GM18858 (cell line): ENCODE results near the gene NAA16.
"Not testable (repeated sequence)": the region's sequence is repeated elsewhere in the genome, so short reads cannot be mapped to it uniquely, and the experiment has no call there.

Experiments
- ATAC-seq: cut with Tn5 transposase; IDR thresholded peaks from one replicate; pipeline ENCODE4 v1.9.1; 2021; ENCODE audit not compliant: unreplicated experiment

NAA16 gene

DNA sequence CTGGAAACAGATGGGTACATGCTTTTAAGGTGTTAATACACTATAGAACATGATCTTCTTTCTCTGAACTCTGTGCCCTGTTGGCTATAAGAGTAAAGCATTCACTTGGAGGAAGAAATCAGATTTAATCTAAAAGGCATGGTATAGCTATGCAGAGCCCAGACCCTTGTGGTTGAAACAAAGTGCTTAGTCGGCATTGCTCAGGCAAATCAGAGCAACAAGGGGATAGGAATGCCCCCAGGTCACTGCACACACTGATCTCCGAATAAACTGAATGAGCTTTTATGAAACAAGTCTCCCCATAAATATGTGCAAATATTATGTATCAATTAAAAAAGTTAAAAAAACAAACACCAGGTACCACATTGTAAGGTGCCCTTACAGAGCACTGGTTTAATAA is 94.3 kb downstream of the NAA16 start:
- no peak for ATAC-seq

DNA sequence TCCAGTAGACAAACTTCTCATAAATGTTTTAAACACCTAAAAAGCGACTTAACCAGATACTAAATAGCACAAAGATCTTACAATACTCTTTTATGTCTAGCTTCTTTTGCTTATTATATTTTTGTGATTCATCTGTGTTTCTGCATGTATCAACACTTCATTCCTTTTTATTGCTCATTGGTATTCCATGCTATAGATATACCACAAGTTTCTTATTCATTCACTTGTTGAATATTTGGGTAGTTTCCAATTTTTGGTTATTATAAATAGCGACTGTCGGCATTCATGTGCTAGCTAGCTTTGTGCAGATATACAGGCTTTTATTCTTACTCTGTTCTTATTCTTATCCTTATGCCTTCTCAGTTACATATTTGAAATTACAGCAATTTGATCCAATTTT is 96.3 kb downstream of the NAA16 start:
- no peak for ATAC-seq

DNA sequence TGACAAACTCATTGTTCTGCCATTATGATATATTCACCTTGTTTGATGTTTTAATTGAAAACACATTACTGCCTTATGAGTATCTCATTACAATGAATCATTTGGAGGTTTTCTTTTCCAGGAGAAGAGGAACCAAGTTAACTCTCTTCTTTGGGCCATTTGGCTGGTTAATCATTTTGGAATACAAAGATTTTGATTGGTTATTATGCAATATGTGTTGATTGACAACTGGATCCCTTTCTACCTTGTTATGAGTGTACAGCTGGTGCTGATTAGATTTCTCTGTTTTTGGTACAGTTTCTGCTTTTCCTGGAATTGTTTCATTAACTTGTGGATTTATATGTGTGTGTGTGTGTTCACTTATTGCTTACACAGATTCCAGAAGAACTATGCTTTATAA is 97.1 kb downstream of the NAA16 start:
- no peak for ATAC-seq

DNA sequence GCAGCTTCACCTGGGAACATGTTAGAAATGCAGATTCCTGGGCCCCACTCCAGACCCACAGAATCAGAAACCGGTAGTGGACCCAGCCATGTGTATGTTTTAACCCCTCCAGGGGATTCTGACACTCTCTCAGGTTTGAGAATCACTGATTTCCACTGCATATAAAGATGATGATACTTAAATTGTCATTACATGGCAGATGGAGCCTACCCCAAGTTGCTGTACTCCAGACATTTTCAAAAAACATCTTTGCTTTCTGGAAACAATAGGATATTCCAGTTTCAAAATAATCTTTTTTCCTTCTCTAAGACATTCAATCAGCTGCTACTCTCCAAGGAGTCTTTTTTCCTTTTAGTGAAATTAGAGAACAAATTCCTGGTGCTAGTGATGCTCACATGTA is 97.7 kb downstream of the NAA16 start:
- no peak for ATAC-seq

DNA sequence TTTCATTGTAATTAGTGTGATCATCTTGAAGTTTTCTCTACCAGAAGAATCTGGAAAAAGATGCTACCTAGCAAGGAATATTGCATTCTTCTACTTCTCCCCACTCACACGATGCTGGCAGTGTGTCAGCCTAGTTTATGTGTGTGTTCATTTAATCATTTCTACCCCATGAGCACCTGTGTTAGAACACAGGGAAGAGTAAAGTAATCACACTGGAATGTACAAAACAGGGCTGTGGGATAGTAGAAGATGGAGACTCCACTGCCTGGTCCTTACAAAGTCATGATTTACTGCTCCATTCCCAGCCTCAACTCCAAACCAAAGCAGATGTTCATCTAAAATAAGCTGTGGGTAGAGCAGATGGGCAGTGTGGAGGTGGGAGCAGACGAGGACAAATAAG is 98.5 kb downstream of the NAA16 start:
- no peak for ATAC-seq

DNA sequence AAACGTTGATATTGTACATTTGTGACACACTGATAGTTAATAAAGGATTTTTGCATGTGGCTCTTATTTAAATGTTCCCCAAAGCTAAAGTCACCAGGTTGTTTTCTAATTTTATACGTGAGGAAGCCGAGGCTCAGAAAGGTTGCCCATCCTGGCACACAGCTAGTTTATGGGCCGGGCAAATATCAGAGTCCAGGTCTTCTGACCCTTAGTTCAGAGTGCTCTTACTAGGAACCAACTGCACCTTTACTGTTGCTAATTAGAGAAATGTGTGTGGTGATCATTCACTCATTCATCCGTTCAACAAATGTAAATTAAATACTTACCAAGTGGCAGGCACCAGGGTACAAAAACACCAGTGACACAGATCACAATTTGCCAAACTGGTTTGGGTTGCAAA is 100.0 kb downstream of the NAA16 start:
- ATAC-seq: no peak

DNA sequence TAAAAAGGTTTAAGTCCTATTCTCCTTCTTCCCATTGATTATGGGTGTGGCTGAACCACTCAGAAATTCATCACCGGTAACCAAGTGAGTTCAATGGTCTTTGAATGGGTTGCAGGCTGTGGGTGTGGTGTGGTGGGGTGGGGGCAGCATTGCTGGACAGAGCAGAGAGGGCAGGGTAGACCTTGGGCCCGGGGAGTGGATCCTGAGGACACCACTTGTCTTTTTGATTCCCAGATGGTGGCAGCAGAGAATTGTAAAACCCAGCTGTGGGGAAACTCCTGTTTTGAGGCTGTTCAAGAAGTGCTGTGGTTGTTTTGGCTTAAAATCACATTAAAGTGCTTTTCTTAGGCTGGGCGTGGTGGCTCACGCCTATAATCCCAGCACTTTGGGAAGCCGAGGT is 100.5 kb downstream of the NAA16 start:
- ATAC-seq: no peak

DNA sequence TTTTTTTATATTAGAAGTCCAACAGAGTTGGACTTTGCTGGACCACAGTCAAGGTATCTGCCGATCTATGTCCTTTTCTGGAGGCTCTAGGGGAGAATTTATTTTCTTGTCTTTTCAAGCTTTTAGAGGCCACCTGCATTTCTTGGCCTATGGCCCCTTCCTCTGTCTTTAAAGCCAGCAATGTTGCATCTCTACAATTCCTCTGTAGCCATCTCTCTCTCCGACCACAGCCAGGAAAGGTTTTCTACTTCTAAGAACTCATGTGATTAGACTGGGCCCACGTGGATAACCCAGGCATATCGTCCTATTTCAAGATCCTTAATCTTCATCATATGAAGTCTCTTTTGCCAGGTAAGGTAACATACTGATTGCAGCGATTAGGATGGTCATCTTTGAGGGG is 102.8 kb downstream of the NAA16 start:
- no peak for ATAC-seq

DNA sequence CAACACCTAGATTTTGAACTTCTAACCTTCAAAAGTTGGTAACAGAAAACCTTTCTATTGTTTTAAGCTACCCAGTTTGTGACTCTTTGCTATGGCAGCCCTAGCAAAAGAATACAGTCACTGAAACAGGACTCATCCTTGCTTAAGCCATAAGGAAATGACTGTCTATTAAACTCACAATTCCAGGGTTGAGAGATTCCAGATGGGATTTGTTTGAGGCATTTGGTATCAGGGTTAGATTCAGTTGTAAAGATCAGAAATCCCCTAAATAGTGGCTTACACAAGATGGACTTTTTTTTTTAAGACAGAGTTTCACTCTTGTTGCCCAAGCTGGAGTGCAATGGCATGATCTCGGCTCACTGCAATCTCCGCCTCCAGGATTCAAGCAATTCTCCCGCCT is 105.2 kb downstream of the NAA16 start:
- no peak for ATAC-seq

DNA sequence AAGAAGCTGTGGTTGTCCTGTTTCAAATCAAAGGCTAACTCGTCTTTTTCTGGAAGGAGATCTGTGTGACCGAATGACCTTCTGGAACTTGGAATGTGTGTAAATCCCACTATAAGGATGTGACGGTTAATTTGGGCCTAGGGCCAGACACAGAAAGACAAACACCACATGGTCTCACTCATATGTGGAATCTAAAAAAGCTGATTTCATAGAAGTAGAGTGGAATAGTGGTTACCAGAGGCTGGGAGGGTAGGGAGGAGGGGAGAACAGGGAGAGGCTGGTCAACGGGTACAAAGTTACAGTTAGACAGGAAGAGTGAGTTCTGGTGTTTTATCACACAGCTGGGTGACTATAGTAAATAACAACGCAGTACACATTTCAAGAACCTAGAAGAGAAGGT is 107.0 kb downstream of the NAA16 start:
- no peak for ATAC-seq

DNA sequence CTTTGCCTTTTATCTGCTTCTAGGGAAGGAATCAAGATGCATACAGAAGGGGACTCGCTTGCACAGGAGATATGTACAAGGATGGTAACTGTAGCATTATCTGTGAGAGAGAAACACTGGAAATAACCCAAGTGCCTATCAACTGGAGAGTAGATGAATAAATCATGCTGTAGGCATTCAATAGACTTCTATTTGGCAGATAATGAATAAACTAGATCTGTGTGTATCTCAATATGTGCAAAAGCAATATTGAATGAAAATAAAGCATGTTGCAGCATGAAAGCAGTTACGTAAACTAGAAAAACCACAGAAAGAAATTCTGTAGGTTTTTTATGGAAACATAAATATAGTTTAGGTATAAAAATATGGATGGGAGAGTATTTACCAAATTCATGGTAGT is 107.7 kb downstream of the NAA16 start:
- ATAC-seq: no peak

DNA sequence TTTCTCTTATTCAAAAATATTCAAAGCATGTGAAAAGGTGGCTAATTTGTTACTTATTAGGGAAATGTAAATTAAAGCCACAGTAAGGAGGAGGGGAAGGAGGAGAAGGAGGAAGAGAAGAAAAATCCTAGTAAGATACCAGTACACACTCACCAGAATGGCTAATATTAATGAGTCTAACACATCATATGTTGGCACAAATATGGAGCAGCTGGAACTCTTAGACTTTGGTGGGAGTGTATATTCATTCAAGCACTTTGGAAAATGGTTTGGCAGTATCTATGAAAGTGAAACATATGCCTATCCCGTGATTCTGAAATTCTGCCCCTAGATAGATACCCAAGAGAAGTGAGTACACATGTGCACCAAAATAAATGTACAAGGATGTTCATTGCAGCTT is 108.1 kb downstream of the NAA16 start:
- ATAC-seq: no peak

DNA sequence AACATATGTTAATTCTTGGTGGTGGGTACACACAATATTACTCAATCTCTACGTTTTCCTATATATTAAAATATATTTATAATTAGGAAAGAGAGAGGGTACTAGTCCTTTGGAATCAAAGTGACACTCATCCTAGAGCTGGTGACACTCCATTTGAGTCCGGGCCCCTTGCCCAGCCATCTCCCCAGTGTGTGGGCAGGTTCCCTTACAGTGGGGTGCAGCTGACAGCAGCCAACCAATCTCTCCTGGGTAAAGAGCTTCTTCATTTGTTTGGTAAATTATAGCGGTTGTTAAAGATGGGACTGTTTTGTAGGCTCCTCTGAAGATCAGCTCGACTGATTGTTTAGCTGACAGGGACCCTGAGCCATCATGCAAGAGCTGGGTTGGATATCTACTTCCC is 109.1 kb downstream of the NAA16 start:
- no peak for ATAC-seq

DNA sequence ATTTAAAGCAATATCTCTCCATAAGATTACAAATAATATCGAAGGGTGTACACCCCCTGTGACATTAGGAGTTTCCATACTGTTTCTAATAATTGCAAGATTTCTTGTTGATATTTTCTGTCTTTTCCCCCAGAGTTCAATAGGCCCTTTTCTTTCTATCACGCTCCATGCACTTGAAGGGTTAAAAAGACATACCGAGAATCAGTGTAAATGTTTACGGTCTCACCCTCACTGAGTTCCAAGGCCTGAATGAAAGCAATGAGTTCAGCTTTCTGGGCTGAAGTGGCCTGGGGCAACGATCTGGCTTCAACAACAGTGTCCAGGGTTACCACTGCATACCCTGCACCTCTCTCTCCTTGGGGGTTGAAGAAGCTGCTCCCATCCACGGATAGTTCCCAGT is 110.3 kb downstream of the NAA16 start:
- not testable (repeated sequence) for ATAC-seq

DNA sequence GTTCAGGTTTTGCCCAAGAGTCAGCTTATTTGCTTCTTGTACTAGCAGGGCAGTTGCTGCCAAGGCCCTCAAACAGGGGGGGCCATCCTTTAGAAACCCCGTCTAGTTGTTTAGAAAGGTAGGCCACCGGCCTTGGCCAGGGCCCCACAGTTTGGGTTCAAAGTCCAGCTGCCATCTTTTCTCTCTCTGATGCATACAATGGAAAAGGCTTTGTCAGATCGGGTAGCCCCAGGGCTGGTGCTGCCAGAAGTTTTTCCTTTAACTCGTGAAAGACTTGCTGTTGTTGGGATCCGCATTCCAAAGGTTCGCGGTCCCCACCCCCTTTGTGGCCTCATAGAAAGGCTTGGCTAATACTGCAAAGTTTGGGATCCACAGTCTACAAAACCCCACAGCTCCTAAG is 110.9 kb downstream of the NAA16 start:
- ATAC-seq: not testable (repeated sequence)

DNA sequence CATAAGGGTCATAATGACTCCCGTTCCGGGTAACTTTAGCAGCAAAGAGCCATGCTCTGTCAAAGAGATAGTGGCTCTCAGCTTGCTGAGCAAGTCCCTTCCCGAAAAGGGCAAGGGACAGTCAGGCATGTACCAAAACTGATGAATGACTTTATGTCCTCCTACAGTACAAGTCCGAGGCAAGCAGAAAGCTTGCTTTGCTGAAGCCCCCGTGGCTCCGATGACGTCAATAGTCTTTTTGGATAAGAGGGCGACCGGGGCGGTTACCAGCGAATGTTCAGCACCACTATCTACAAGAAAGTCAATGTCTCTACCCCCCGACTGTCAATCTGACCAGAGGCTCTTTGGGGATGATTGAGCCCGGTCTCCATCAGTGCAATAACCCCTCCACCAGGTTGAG is 112.2 kb downstream of the NAA16 start:
- ATAC-seq: not testable (repeated sequence)

DNA sequence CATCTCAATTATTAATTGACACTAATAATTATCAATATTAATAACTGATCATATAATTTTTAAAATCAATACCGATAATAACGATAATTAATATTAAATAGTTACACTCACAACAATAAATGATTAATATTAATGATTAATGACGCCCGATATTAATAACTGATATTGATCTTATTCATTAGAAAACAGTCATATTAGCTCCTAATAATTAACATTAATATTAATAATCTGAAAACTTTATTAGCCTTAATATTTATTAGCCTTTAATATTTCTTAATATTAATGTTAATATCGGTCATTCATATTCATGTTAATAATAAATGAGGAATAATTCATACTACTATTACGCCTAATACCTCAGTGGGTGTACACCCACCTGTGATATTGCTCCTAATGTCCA is 113.6 kb downstream of the NAA16 start:
- not testable (repeated sequence) for ATAC-seq

DNA sequence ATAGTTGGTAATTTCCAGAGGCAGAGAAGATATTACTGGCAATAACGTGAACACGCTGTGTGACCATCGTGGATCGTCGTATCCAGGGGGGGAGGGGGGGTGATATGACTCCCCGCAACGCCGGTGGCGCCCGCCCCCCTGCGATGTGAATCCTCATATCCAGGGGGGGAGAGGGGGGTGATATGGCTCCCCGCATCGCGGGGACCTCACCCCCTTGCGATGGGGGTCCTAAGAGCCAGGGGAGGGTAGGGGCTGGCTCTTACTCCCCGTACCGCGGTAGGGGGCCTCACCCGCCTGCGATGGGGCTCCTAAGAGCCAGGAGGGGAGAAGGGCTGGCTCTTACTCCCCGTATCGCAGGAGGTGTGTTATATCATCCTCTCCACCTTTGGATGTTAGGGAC is 115.0 kb downstream of the NAA16 start:
- no peak for ATAC-seq
